Measurements from ENCODE around the gene ST6GAL1. TPM values are rescaled to one million over a fixed set of nuclear protein-coding genes. Genes with fewer than 3 reads are reported as not detected.

ST6GAL1 gene
- total RNA-seq, 1 experiment from 2014 or later, result 15.6 TPM

DNA sequence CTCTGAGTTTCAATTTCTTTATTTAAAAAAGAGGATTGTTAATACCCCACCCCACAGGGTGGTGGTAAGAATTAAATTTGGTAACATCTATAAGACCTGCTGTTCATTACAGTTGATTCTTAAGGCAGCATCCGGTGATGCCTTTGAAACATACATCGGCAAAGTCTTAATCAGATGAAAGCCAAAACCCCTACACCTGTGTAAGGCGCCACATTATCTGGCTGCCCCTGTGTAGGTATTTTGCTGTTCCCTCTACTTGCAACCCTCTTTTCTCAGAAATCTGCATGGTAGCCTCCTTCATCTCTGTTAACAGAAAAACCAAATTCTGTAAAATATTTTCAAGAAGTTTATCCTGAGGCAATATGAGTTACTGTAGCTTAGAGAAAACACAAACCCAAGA is 90.0 kb downstream of the ST6GAL1 start:
- Histone ChIP-seq H4K20me1 (ENCODE audit: insufficient read depth) (no peaks in the 10 kb centered on the region), H3K27ac (ENCODE audit: low read depth, low read length) (no peak overlapping the region), H2AFZ (ENCODE audit: low read depth, low read length, poor library complexity, severe bottlenecking) (no peak overlapping the region), H3K4me1 (ENCODE audit: control insufficient read depth in 1 of 2, insufficient read depth in 2 of 2, low read length in 2 of 2) (no peaks in the 10 kb centered on the region), H3K9me2 (ENCODE audit: insufficient read depth) (no peaks in the 10 kb centered on the region), H3K4me3 (replicated peaks in 1 of 2; ENCODE audit: low read depth in 1 of 2, low read length in 2 of 2) (no peak overlapping the region), H3K36me3 (ENCODE audit: control insufficient read depth in 1 of 2, insufficient read depth in 2 of 2, low read length in 2 of 2) (no peaks in the 10 kb centered on the region), H3K9ac (ENCODE audit: low read length) (no peak overlapping the region), H3K27me3 (ENCODE audit: insufficient read depth, low read length) (no peaks in the 10 kb centered on the region), H3K9me3 (ENCODE audit: control insufficient read depth in 1 of 2, insufficient read depth in 1 of 2, low read depth in 1 of 2, low read length in 2 of 2) (no peaks in the 10 kb centered on the region), H3K4me2 (ENCODE audit: low read length) (no peak overlapping the region), H3K79me2 (ENCODE audit: insufficient read depth, low read length) (no peaks in the 10 kb centered on the region)
- TF ChIP-seq ZNF274 (IDR thresholded peaks at IDR 0.05; ENCODE audit: low read depth, low read length), result no peak
- no peak for TF ChIP-seq EZH2phosphoT487 (IDR thresholded peaks at IDR 0.05; ENCODE audit: borderline replicate concordance)
- no peak for TF ChIP-seq TCF7L2 (IDR thresholded peaks at IDR 0.05; ENCODE audit: borderline replicate concordance, extremely low read depth, insufficient read depth, insufficient read length)
- TF ChIP-seq POLR2AphosphoS5 (IDR thresholded peaks at IDR 0.05; ENCODE audit: low read depth, low read length), result no peak
- TF ChIP-seq FOSL1 (IDR thresholded peaks at IDR 0.05; ENCODE audit: low read depth), result no peak
- TF ChIP-seq, protein P1, sequence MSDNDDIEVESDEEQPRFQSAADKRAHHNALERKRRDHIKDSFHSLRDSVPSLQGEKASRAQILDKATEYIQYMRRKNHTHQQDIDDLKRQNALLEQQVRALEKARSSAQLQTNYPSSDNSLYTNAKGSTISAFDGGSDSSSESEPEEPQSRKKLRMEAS (IDR thresholded peaks at IDR 0.05), result no peak
- no peak for TF ChIP-seq CTCF (IDR thresholded peaks at IDR 0.05 in 2 of 3, conservative IDR thresholded peaks at IDR 0.05 in 1 of 3; ENCODE audit: borderline replicate concordance in 1 of 3, insufficient read depth in 1 of 3, low read depth in 2 of 3, low read length in 2 of 3)
- no peak for TF ChIP-seq ZFX (IDR thresholded peaks at IDR 0.05)
- TF ChIP-seq, protein P2, sequence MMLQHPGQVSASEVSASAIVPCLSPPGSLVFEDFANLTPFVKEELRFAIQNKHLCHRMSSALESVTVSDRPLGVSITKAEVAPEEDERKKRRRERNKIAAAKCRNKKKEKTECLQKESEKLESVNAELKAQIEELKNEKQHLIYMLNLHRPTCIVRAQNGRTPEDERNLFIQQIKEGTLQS (IDR thresholded peaks at IDR 0.05), result no peak
- TF ChIP-seq SP1 (IDR thresholded peaks at IDR 0.05; ENCODE audit: low read depth), result no peak
- no peak for TF ChIP-seq POLR2A (IDR thresholded peaks at IDR 0.05; ENCODE audit: borderline replicate concordance, extremely low read depth, insufficient read depth, insufficient read length)
- TF ChIP-seq EZH2 (IDR thresholded peaks at IDR 0.05), result no peak
- no peak for TF ChIP-seq SRF (IDR thresholded peaks at IDR 0.05; ENCODE audit: low read depth)
- TF ChIP-seq JUND (IDR thresholded peaks at IDR 0.05), result no peak
- no peak for TF ChIP-seq REST (IDR thresholded peaks at IDR 0.05; ENCODE audit: low read depth)
- no peak for TF ChIP-seq RAD21 (IDR thresholded peaks at IDR 0.05; ENCODE audit: low read depth)
- no peak for TF ChIP-seq ELF1 (IDR thresholded peaks at IDR 0.05; ENCODE audit: borderline replicate concordance, low read depth)
- TF ChIP-seq, protein P3, sequence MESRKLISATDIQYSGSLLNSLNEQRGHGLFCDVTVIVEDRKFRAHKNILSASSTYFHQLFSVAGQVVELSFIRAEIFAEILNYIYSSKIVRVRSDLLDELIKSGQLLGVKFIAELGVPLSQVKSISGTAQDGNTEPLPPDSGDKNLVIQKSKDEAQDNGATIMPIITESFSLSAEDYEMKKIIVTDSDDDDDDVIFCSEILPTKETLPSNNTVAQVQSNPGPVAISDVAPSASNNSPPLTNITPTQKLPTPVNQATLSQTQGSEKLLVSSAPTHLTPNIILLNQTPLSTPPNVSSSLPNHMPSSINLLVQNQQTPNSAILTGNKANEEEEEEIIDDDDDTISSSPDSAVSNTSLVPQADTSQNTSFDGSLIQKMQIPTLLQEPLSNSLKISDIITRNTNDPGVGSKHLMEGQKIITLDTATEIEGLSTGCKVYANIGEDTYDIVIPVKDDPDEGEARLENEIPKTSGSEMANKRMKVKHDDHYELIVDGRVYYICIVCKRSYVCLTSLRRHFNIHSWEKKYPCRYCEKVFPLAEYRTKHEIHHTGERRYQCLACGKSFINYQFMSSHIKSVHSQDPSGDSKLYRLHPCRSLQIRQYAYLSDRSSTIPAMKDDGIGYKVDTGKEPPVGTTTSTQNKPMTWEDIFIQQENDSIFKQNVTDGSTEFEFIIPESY (IDR thresholded peaks at IDR 0.05; ENCODE audit: extremely low read depth, insufficient replicate concordance, low read length), result no peak
- TF ChIP-seq CBX3 (IDR thresholded peaks at IDR 0.05; ENCODE audit: low read depth), result no peak
- no peak for TF ChIP-seq YY1 (IDR thresholded peaks at IDR 0.05; ENCODE audit: extremely low read depth, insufficient replicate concordance, low read depth, low read length)
- ChIA-PET POLR2A (no interaction called here), CTCF (interaction anchor here (1.3 kb wide), 1 partner anchor 172 kb away, joined by 6 read pairs; no protein-coding TSS in a partner anchor), RAD21 (ENCODE audit: low non-redundant PET in 1 of 2, low total read pairs in 2 of 2, uncharacterized antibody in 2 of 2, unreplicated experiment in 2 of 2) (no interaction called here)
- no TSS peak for BruUV-seq (replicated peaks)
- intact Hi-C loops (cut with micrococcal nuclease), result no loop called here
- DNase-seq (ENCODE audit: low read depth, low spot score) (no peak), ATAC-seq (no peak)

Measured in HCT116 (cell line).